ENCODE measurements around the gene RNF2.

DNA sequence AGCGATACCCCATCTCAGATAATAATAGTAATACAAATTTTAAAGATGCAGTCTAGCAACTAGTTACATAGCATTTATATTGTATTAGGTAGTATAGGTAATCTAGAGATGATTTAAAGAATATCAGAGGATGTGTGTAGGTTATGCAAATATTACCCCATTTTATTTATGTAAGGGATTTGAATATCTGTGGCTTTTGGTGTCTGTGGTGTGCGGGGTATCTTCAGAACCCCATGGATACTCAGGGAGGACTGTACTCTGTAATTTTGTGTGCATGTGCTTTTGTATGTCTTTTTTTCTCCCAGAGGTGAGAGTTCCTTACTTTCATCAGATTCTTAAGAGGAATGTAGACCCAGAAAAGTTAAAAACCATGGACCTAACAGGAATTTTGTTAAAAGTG is 12.8 kb downstream of the RNF2 start:
- TF ChIP-seq POLR2A (IDR thresholded peaks at IDR 0.05) (no peak), POLR2AphosphoS5 (IDR thresholded peaks at IDR 0.05) (no peak), CTCF (IDR thresholded peaks at IDR 0.05) (no peak)

Measured in suprapubic skin (tissue), 4 donors.